NCI-H446 (cell line): ENCODE results near the gene ANKS1B.

Experiments used
- DNase-seq, 2 experiments: peaks; one replicate each; lab custom pipeline; 2025; lab: John Stamatoyannopoulos, UW

The ANKS1B gene

GRCh38 chr12:98819071-98819470 is 1165.7 kb downstream of the ANKS1B start:
- DNase-seq = no peak

- DNase-seq = no peak
These were observed 1166.5 kb downstream of the ANKS1B start for GRCh38 chr12:98818239-98818638.

- DNase-seq = no peak
These were observed 1167.0 kb downstream of the ANKS1B start for GRCh38 chr12:98817742-98818141.

- no peak for DNase-seq
These were observed 1168.0 kb downstream of the ANKS1B start for GRCh38 chr12:98816720-98817119.

- DNase-seq = no peak
These were observed 1170.5 kb downstream of the ANKS1B start for GRCh38 chr12:98814254-98814653.

GRCh38 chr12:98812225-98812624 is 1172.5 kb downstream of the ANKS1B start:
- no peak for DNase-seq

GRCh38 chr12:98808243-98808875 is 1176.4 kb downstream of the ANKS1B start:
- DNase-seq = no peak

GRCh38 chr12:98807187-98807586 is 1177.5 kb downstream of the ANKS1B start:
- no peak for DNase-seq

- no peak for DNase-seq
These were observed 1181.1 kb downstream of the ANKS1B start for GRCh38 chr12:98803468-98804209.

GRCh38 chr12:98799822-98800221 is 1184.9 kb downstream of the ANKS1B start:
- no peak for DNase-seq

GRCh38 chr12:98799146-98799810 is 1185.5 kb downstream of the ANKS1B start:
- DNase-seq = no peak

- DNase-seq = no peak
These were observed 1187.5 kb downstream of the ANKS1B start for GRCh38 chr12:98797200-98797599.

GRCh38 chr12:98796745-98797144 is 1188.0 kb downstream of the ANKS1B start:
- DNase-seq = no peak

- no peak for DNase-seq
These were observed 1191.6 kb downstream of the ANKS1B start for GRCh38 chr12:98793121-98793520.

- DNase-seq = no peak
These were observed 1193.3 kb downstream of the ANKS1B start for GRCh38 chr12:98791406-98791805.

GRCh38 chr12:98788396-98788795 is 1196.3 kb downstream of the ANKS1B start:
- no peak for DNase-seq

- no peak for DNase-seq
These were observed 1198.1 kb downstream of the ANKS1B start for GRCh38 chr12:98786653-98787052.

GRCh38 chr12:98783420-98783819 is 1201.3 kb downstream of the ANKS1B start:
- DNase-seq = no peak

GRCh38 chr12:98780261-98780660 is 1204.5 kb downstream of the ANKS1B start:
- no peak for DNase-seq

GRCh38 chr12:98772818-98773217 is 1211.9 kb downstream of the ANKS1B start:
- DNase-seq = no peak

- DNase-seq = no peak
These were observed 1212.7 kb downstream of the ANKS1B start for GRCh38 chr12:98771811-98772752.

GRCh38 chr12:98770230-98770629 is 1214.5 kb downstream of the ANKS1B start:
- no peak for DNase-seq
